ENCODE data around the gene ANO7. TPM values are rescaled to one million over a fixed set of nuclear protein-coding genes. Genes with fewer than 3 reads are reported as not detected.

Gene ANO7
- total RNA-seq, 2 donors from 2014 or later, result 1.2 to 1.8 TPM

Other genes starting within 250 kb of the ANO7 start
- 10 to 100 TPM; 12.2 to 31.9 TPM for gene SNED1, start 190.1 kb upstream of the ANO7 start, total RNA-seq
- 10 to 100 TPM; 19.1 to 21.7 TPM for gene MTERF4, start 86.4 kb upstream of the ANO7 start, total RNA-seq
- 1 to 10 TPM; 1.7 to 4.6 TPM for gene PASK, start 39.2 kb upstream of the ANO7 start, total RNA-seq
- 10 to 100 TPM; 61.9 to 68.4 TPM for gene PPP1R7, start 38.2 kb upstream of the ANO7 start, total RNA-seq
- 100 to 1,000 TPM; 357 to 358 TPM for gene HDLBP, start 127.0 kb downstream of the ANO7 start, total RNA-seq
- gene SEPTIN2, start 127.2 kb downstream of the ANO7 start, total RNA-seq, result 100 to 1,000 TPM; 194 to 328 TPM
- 10 to 100 TPM; 18.1 to 28.3 TPM for gene FARP2, start 167.6 kb downstream of the ANO7 start, total RNA-seq

Measured in left cardiac atrium (tissue), 2 donors.